ENCODE measurements around the gene TTBK1.

Gene TTBK1

GRCh38 chr6:43256670-43257366 is 13.5 kb downstream of the TTBK1 start:
- no peak for DNase-seq

GRCh38 chr6:43257367-43258145 is 14.3 kb downstream of the TTBK1 start:
- DNase-seq, result no peak

- no peak for DNase-seq
Measured at GRCh38 chr6:43258180-43258579, 14.9 kb downstream of the TTBK1 start.

GRCh38 chr6:43258807-43259686 is 15.8 kb downstream of the TTBK1 start:
- no peak for DNase-seq

GRCh38 chr6:43260791-43261190 is 17.5 kb downstream of the TTBK1 start:
- no peak for DNase-seq

GRCh38 chr6:43261198-43261597 is 17.9 kb downstream of the TTBK1 start:
- DNase-seq, result no peak

- no peak for DNase-seq
Measured at GRCh38 chr6:43262000-43262779, 18.9 kb downstream of the TTBK1 start.

GRCh38 chr6:43262780-43263313 is 19.6 kb downstream of the TTBK1 start:
- no peak for DNase-seq

- peak; percentile 52 to 56 for DNase-seq
Measured at GRCh38 chr6:43263314-43264178, 20.3 kb downstream of the TTBK1 start.

- no peak for DNase-seq
Measured at GRCh38 chr6:43264599-43265145, 21.4 kb downstream of the TTBK1 start.

GRCh38 chr6:43265564-43265963 is 22.3 kb downstream of the TTBK1 start:
- DNase-seq, result no peak

- DNase-seq, result peak in 1 of 2 experiments; percentile 12
Measured at GRCh38 chr6:43267619-43268354, 24.5 kb downstream of the TTBK1 start.

- DNase-seq, result no peak
Measured at GRCh38 chr6:43268355-43268700, 25.0 kb downstream of the TTBK1 start.

- no peak for DNase-seq
Measured at GRCh38 chr6:43268782-43269272, 25.5 kb downstream of the TTBK1 start.

GRCh38 chr6:43269273-43270007 is 26.2 kb downstream of the TTBK1 start:
- no peak for DNase-seq

GRCh38 chr6:43271103-43271815 is 28.0 kb downstream of the TTBK1 start:
- DNase-seq, result no peak

GRCh38 chr6:43271944-43272343 is 28.7 kb downstream of the TTBK1 start:
- DNase-seq, result no peak

GRCh38 chr6:43273707-43274106 is 30.4 kb downstream of the TTBK1 start:
- DNase-seq, result no peak
